ENCODE data around the gene ZNF326. TPM values are rescaled to one million over a fixed set of nuclear protein-coding genes. Genes with fewer than 3 reads are reported as not detected.

ZNF326 gene
- total and polyA plus RNA-seq, 7 donors, result 5.9 to 16.0 (median 10.0) TPM

- H3K27me3 ChIP-seq (ENCODE audit: insufficient read depth in 3 of 3, low read length in 2 of 3), result no peaks in the 10 kb centered on the region
- no peak for TF ChIP-seq CTCF (IDR thresholded peaks at IDR 0.05)
- no peaks in the 10 kb centered on the region for H3K9me3 ChIP-seq
- intact Hi-C loops (cut with DNase I), result no loop called here
- H3K36me3 ChIP-seq (ENCODE audit: insufficient read depth in 1 of 2, low read depth in 1 of 2), result no peaks in the 10 kb centered on the region
- no peak overlapping the region for H3K4me3 ChIP-seq
- DNase-seq (no peak), ATAC-seq (no peak)
- WGBS, 3 donors, result 88 to 92% (median 92%) methylated on average over 1 of the region's 1 CpG
- H3K4me1 ChIP-seq, result no peaks in the 10 kb centered on the region
- no peak overlapping the region for H3K27ac ChIP-seq
These were observed 32.2 kb upstream of the ZNF326 start for GRCh38 chr1:89962742-89963075.

- DNase-seq, result no peak
- no peaks in the 10 kb centered on the region for H3K4me1 ChIP-seq
- no peaks in the 10 kb centered on the region for H3K27me3 ChIP-seq (ENCODE audit: insufficient read depth in 3 of 3, low read length in 2 of 3)
- no peak overlapping the region for H3K27ac ChIP-seq
- intact Hi-C loops (cut with DNase I), result loop anchor here in 1 of 2 donors (5.0 kb wide), 1 partner anchor 483 kb away; no protein-coding TSS in a partner anchor
- H3K9me3 ChIP-seq, result no peaks in the 10 kb centered on the region
- ATAC-seq, result no peak
- no peaks in the 10 kb centered on the region for H3K36me3 ChIP-seq (ENCODE audit: insufficient read depth in 1 of 2, low read depth in 1 of 2)
- no peak for TF ChIP-seq CTCF (IDR thresholded peaks at IDR 0.05)
- WGBS, 3 donors, result 53 to 66% (median 57%) methylated on average over 4 of the region's 4 CpGs
- H3K4me3 ChIP-seq, result no peak overlapping the region
These were observed 29.6 kb upstream of the ZNF326 start for GRCh38 chr1:89965193-89965768.

- 46 to 48% (median 48%) methylated on average over 5 of the region's 5 CpGs for WGBS, 3 donors
- no peak for TF ChIP-seq CTCF (IDR thresholded peaks at IDR 0.05)
- no peak for DNase-seq
- no peaks in the 10 kb centered on the region for H3K9me3 ChIP-seq
- H3K4me1 ChIP-seq, result no peaks in the 10 kb centered on the region
- H3K36me3 ChIP-seq (ENCODE audit: insufficient read depth in 1 of 2, low read depth in 1 of 2), result no peaks in the 10 kb centered on the region
- no peak overlapping the region for H3K4me3 ChIP-seq
- intact Hi-C loops (cut with DNase I), result loop anchor here in 1 of 2 donors (5.0 kb wide), 1 partner anchor 484 kb away; no protein-coding TSS in a partner anchor
- ATAC-seq, result no peak
- no peak overlapping the region for H3K27ac ChIP-seq
- no peaks in the 10 kb centered on the region for H3K27me3 ChIP-seq (ENCODE audit: insufficient read depth in 3 of 3, low read length in 2 of 3)
These were observed 28.3 kb upstream of the ZNF326 start for GRCh38 chr1:89966656-89967055.

GRCh38 chr1:89971600-89971999, 23.3 kb upstream of the ZNF326 start:
- H3K27me3 ChIP-seq (ENCODE audit: insufficient read depth in 3 of 3, low read length in 2 of 3), result no peaks in the 10 kb centered on the region
- intact Hi-C loops (cut with DNase I), result no loop called here
- H3K4me1 ChIP-seq, result no peaks in the 10 kb centered on the region
- no peaks in the 10 kb centered on the region for H3K36me3 ChIP-seq (ENCODE audit: insufficient read depth in 1 of 2, low read depth in 1 of 2)
- H3K27ac ChIP-seq, result no peak overlapping the region
- no peak for TF ChIP-seq CTCF (IDR thresholded peaks at IDR 0.05)
- DNase-seq, result no peak
- ATAC-seq, result no peak
- WGBS, 3 donors, result 50 to 77% (median 62%) methylated on average over 1 of the region's 1 CpG
- H3K9me3 ChIP-seq, result no peaks in the 10 kb centered on the region
- no peak overlapping the region for H3K4me3 ChIP-seq

- DNase-seq, result no peak
- intact Hi-C loops (cut with DNase I), result no loop called here
- Histone ChIP-seq H3K36me3 (ENCODE audit: insufficient read depth in 1 of 2, low read depth in 1 of 2) (no peaks in the 10 kb centered on the region), H3K9me3 (no peaks in the 10 kb centered on the region), H3K27ac (no peak overlapping the region), H3K27me3 (ENCODE audit: insufficient read depth in 3 of 3, low read length in 2 of 3) (no peaks in the 10 kb centered on the region), H3K4me1 (no peaks in the 10 kb centered on the region), H3K4me3 (no peak overlapping the region)
- TF ChIP-seq CTCF (IDR thresholded peaks at IDR 0.05), result no peak
- no peak for ATAC-seq
These were observed 22.9 kb upstream of the ZNF326 start for GRCh38 chr1:89972024-89972423.

Measured in psoas muscle (tissue), 8 donors.